COLO829 (cell line): ENCODE data around the gene ANKRD29.
"Not testable (repeated sequence)": the region's sequence is repeated elsewhere in the genome, so short reads cannot be mapped to it uniquely, and the experiment has no call there.

Experiments
- DNase-seq: peaks from one replicate; pipeline ENCODE4 v3.0.0; 2012; ENCODE audit warnings: low spot score

The ANKRD29 gene

GRCh38 chr18:23557511-23557910, 105.2 kb downstream of the ANKRD29 start:
- DNase-seq, result not testable (repeated sequence)

- no peak for DNase-seq
Observed at GRCh38 chr18:23556145-23556780, 106.4 kb downstream of the ANKRD29 start.

GRCh38 chr18:23553887-23554286, 108.8 kb downstream of the ANKRD29 start:
- DNase-seq, result no peak

GRCh38 chr18:23552505-23552904, 110.2 kb downstream of the ANKRD29 start:
- DNase-seq, result no peak

- no peak for DNase-seq
Observed at GRCh38 chr18:23551978-23552377, 110.7 kb downstream of the ANKRD29 start.

GRCh38 chr18:23550898-23551297, 111.8 kb downstream of the ANKRD29 start:
- no peak for DNase-seq
